A549 (cell line): Measurements from ENCODE around the gene PELI2.

Experiments used
- CHD2 ChIP-seq: fragments of 150-350 bp; IDR thresholded peaks from 2 replicates; pipeline ENCODE4 v1.6.1; 2014; ENCODE audit warnings: low read length; ENCODE audit not compliant: partially characterized antibody
- MAZ ChIP-seq: fragments of 150-350 bp; IDR thresholded peaks from 2 replicates; pipeline ENCODE4 v1.6.1; 2014; ENCODE audit warnings: antibody characterized with exemption, low read depth, low read length, borderline replicate concordance
- POLR2A ChIP-seq: IDR thresholded peaks from 2 replicates; pipeline ENCODE4 v1.6.1; 2012; ENCODE audit warnings: mild to moderate bottlenecking, low read length
- RAD21 ChIP-seq, 2 experiments: fragments of >200 bp in 1 of 2; sonication (Bioruptor Twin) in 1 of 2; formaldehyde crosslinking in 1 of 2; IDR thresholded peaks in 1 of 2; conservative IDR thresholded peaks in 1 of 2; 2 replicates in 1 of 2; 3 replicates in 1 of 2; pipeline ENCODE4 v1.6.1; 2012 to 2018; ENCODE audit warnings: inconsistent platforms in 1 of 2
- RNF2 ChIP-seq: fragments of 200-600 bp; sonication (generic); IDR thresholded peaks from 2 replicates; pipeline ENCODE4 v1.6.1; 2016; ENCODE audit warnings: low read depth, mild to moderate bottlenecking, antibody characterized with exemption, moderate library complexity, borderline replicate concordance
- ZSCAN20 ChIP-seq: fragments of 250-450 bp; sonication (Bioruptor Pico); IDR thresholded peaks from 2 replicates; pipeline ENCODE4 v1.8.0; 2022; ENCODE audit warnings: mild to moderate bottlenecking, moderate library complexity
- TF ChIP-seq, protein P1 (sequence below): fragments of >200 bp; sonication (Bioruptor Twin); formaldehyde crosslinking; IDR thresholded peaks from 3 replicates; pipeline ENCODE4 v1.5.1; 2016

DNA sequence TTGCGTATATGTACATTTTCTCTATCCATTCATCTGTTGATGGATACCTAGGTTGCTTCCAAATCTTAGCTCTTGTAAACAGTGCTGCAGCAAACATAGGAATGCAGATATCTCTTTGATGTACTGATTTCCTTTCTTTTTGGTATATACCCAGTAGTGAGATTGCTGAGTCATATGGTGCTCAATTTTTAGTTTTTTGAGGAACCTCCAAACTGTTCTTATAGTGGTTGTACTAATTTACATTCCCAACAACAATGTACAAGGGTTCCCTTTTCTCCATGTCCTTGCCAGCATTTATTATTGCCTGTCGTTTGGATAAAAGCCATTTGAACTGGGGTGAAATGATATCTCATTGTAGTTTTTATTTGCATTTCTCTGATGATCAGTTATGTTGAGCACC is 44.3 kb downstream of the PELI2 start:
- TF ChIP-seq RAD21 (conservative IDR thresholded peaks at IDR 0.05 in 1 of 2, IDR thresholded peaks at IDR 0.05 in 1 of 2) (no peak), CHD2 (no peak), ZSCAN20 (CRISPR knock-in tag) (no peak), MAZ (no peak), RNF2 (no peak), POLR2A (no peak)
- TF ChIP-seq, protein P1, sequence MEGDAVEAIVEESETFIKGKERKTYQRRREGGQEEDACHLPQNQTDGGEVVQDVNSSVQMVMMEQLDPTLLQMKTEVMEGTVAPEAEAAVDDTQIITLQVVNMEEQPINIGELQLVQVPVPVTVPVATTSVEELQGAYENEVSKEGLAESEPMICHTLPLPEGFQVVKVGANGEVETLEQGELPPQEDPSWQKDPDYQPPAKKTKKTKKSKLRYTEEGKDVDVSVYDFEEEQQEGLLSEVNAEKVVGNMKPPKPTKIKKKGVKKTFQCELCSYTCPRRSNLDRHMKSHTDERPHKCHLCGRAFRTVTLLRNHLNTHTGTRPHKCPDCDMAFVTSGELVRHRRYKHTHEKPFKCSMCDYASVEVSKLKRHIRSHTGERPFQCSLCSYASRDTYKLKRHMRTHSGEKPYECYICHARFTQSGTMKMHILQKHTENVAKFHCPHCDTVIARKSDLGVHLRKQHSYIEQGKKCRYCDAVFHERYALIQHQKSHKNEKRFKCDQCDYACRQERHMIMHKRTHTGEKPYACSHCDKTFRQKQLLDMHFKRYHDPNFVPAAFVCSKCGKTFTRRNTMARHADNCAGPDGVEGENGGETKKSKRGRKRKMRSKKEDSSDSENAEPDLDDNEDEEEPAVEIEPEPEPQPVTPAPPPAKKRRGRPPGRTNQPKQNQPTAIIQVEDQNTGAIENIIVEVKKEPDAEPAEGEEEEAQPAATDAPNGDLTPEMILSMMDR: no peak
